OCI-M1 (cell line): ENCODE measurements around the gene CDY2B.
"Not testable (repeated sequence)": the region's sequence is repeated elsewhere in the genome, so short reads cannot be mapped to it uniquely, and the experiment has no call there.

Source experiments
- DNase-seq: peaks from one replicate; lab custom pipeline; 2025; lab: John Stamatoyannopoulos, UW

CDY2B gene

DNA sequence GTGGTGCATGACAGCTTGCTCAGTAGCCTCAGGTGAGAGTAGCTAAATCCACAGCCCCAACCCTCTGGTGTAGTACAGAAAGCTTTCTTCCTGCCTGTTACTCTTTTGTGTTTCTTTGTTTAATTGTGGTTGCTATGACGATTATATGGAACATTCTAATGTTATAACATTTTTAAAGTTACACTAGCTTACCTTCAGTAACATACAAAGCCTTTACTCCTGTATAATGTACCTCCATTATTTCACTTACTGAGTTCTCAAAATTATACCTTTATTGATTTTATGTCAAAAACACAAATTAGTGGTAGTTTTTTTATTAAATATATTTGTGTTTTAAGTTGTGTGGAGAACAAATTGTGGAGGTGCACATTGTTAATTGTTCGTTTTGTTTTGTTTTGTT lies at the start of gene CDY2B:
Gene CDY2B (minus strand): TSS at position 101 of the 400 bp plus-strand sequence. CDS start 328 bp downstream, outside the sequence.
- not testable (repeated sequence) for DNase-seq

GRCh38 chrY:17908009-17908408 lies 28.0 kb upstream of the CDY2B start:
- not testable (repeated sequence) for DNase-seq

- not testable (repeated sequence) for DNase-seq
Observed at GRCh38 chrY:17907351-17907750, 27.3 kb upstream of the CDY2B start.

GRCh38 chrY:17881697-17882096 lies 1.7 kb upstream of the CDY2B start:
- DNase-seq, result not testable (repeated sequence)

GRCh38 chrY:17876767-17877166 lies 3.3 kb downstream of the CDY2B start:
- not testable (repeated sequence) for DNase-seq

DNA sequence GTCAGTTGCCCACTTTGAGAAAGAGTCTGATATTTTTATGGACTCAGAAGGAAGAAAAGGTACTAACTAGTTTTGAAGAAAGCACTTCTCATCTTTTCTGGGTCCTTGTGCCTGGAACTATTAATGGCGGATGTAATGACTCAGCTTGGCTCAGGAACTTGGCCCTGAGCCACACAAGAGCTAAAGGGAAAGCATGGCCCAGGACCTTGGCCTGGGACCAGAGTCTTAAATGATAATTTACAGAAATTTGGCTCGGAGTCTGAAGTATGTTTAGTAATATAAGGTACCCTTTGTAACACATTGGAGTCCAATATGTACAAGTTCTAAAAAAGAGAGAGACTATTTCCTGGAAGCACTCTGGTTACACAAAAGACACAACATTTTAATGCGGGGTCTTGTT lies 4.6 kb downstream of the CDY2B start:
- DNase-seq, result not testable (repeated sequence)

- DNase-seq, result not testable (repeated sequence)
Observed at GRCh38 chrY:17871194-17871903, 8.7 kb downstream of the CDY2B start.

DNA sequence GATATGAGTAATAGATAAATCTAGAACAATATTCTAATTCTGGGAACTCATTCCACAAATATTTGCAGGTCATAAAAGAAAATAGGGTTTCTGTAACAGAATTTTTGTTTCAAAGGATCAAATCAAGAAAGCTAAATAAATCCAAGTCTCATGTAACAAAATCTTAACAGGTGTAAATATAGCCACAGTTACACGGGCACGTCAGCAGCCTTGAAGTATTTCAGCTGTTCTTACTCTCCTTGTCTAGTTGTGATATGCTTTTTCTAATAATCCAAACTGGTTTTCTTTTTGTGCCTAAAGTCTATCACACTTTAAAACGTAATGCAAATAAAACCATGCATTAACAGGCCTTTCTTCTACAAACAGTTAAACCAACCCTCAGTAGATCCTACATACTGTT lies 9.3 kb downstream of the CDY2B start:
- DNase-seq, result not testable (repeated sequence)

DNA sequence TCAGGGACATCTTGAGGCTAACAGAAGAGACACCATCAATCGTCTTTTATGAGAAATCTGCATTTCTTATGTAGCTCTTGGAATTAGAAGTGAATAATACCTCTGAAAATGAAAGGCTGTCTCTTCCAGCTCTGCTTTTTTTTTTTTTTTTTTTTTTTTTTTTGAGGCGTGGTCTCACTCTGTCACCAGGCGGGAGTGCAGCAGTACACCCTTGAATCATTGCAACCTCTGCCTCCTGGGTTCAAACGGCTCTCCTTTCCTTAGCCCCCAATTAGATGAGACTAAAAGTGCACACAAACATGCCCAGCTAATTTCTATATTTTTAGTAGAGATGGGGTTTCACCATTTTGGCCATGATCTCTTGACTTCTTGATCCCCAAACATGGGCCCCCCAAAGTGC lies 12.2 kb downstream of the CDY2B start:
- DNase-seq, result not testable (repeated sequence)

DNA sequence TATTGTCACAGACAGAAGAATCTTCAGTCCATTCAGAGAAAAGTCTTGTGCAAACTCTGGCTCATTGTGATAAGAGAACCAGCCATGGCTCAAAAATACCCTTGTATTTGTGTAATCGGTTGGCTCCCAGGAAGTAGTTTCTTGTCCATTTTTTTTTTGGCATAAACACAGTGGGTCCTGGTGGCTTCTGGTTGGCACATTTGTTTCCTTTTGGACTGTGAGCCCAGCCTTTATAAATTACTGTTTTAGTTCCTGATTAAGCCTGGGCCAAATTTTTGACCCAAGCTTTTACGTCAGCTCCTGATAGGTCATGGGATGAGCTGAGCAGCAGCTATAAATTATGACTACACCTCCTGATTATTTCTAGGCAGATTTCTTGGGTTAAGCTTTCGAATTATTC lies 19.4 kb downstream of the CDY2B start:
- DNase-seq, result not testable (repeated sequence)

DNA sequence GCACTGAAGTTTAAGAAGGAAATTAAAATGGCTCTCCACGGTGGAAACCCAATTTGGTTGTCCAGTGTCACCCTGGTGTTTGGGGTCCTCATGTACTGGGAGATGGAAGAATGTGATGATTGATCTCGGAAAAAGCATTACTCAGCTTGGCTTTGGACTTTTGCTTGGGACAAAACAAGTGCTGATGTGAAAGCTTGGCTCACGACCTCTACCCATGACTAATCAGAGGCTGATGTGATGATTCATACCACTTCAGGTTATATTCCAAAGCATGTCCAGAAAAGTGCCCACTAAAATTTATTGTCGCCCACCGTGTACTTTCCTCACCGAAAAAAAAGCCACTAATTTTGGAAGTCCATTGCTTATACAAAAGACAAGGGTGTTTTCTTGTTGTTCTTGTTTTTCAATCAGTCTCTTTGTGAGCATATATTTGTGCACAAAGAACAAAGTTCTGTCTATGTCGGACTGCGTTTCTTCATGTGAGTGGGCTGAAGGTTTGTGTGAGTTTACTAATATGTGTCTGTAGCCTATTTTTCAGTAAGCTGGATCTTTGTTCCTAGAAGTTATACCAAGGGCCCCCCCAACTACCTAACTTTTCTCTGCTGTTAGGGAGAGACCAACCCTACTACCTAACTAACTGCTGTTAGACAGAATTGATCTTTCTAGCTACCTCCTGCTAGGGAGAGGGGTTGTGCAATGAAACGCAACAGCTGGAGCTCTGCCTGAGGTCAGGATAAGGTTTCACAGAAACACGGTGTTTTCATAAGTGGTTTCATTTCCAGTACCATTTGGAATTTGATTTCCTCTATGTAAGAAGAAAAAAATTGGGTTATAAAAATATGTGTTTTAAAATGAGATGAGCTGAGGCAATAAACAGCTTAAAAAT lies 22.8 kb downstream of the CDY2B start:
- DNase-seq, result not testable (repeated sequence)

- DNase-seq, result not testable (repeated sequence)
Observed at GRCh38 chrY:17856508-17856907, 23.5 kb downstream of the CDY2B start.

DNA sequence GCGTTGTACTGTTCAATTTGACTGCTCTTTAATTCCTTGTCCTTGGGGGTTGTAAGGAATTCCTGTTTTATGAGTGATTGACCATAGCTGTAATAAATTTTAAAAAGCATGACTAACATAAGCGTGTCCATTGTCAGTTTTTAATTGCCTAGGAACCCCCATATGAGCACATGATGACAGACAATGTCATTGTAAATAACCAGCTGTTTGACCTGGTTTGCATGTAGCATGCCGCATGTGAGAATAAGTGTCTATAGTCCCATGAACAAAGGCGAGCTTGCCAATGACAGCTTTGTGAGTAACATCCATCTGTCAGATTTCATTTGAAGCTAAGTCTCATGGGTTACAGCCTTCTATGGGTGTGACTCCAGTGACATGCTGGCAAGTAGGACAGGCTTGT lies 30.9 kb downstream of the CDY2B start:
- not testable (repeated sequence) for DNase-seq

DNA sequence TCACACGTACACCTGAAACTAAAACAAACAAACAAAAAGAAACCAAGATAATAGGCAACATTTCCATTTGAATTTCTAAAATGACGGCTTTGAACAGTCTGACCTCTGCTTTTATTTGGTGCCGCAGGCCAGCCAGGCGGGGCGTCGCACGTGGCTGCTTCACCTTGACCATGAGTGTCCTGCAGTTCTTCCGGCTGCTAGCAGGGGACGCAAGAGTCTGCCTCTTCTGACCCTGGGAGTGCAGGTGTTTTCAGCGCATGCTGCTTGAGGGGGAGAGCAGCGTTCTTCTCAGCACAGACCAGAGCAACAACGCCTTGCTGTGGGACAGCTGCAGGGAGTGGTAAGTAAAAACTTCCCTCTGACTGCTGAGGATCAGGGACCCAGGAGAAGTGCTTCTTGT lies 47.9 kb downstream of the CDY2B start:
- DNase-seq, result not testable (repeated sequence)
